DOHH2 (cell line): ENCODE measurements around the gene RTP2.

Source experiments
- H3F3A ChIP-seq: fragments of 200-600 bp; sonication (generic), shearing (Covaris generic); 2 replicates; pipeline ENCODE4 v1.6.0; 2016; ENCODE audit warnings: antibody characterized with exemption, mild to moderate bottlenecking; ENCODE audit not compliant: control insufficient read depth, insufficient read depth
- H3K27ac ChIP-seq: fragments of 200-600 bp; sonication (generic); 2 replicates; pipeline ENCODE4 v1.5.1; 2014; ENCODE audit warnings: low read depth, mild to moderate bottlenecking, low read length, moderate library complexity
- H3K27me3 ChIP-seq: fragments of 200-600 bp; sonication (generic); 2 replicates; pipeline ENCODE4 v1.6.1; 2014; ENCODE audit warnings: mild to moderate bottlenecking, low read length, mixed read lengths; ENCODE audit not compliant: control insufficient read depth
- H3K36me3 ChIP-seq: fragments of 200-600 bp; sonication (generic); 2 replicates; pipeline ENCODE4 v1.6.1; 2014; ENCODE audit warnings: mild to moderate bottlenecking, low read length, moderate library complexity, mixed read lengths; ENCODE audit not compliant: control insufficient read depth
- H3K4me1 ChIP-seq: fragments of 200-600 bp; sonication (generic); 2 replicates; pipeline ENCODE4 v1.6.1; 2014; ENCODE audit warnings: mild to moderate bottlenecking, low read length, mixed read lengths; ENCODE audit not compliant: control insufficient read depth
- H3K4me2 ChIP-seq: fragments of 200-600 bp; sonication (generic); 2 replicates; pipeline ENCODE4 v1.6.0; 2014; ENCODE audit warnings: mild to moderate bottlenecking, low read length, moderate library complexity
- H3K4me3 ChIP-seq: fragments of 200-600 bp; sonication (generic); 2 replicates; pipeline ENCODE4 v1.5.1; 2014; ENCODE audit warnings: mild to moderate bottlenecking, low read length, mixed read lengths
- H3K79me2 ChIP-seq: fragments of 200-600 bp; sonication (generic); 2 replicates; pipeline ENCODE4 v1.6.1; 2014; ENCODE audit warnings: mild to moderate bottlenecking, low read length, mixed read lengths; ENCODE audit not compliant: control insufficient read depth
- H3K9me2 ChIP-seq: fragments of 200-600 bp; sonication (generic); replicated peaks from 2 replicates; pipeline ENCODE4 v1.6.1; 2014; ENCODE audit warnings: mild to moderate bottlenecking, low read length, mixed read lengths; ENCODE audit not compliant: control insufficient read depth
- H3K9me3 ChIP-seq: fragments of 200-600 bp; sonication (generic); 2 replicates; pipeline ENCODE4 v1.6.1; 2014; ENCODE audit warnings: antibody characterized with exemption, low read length, mixed read lengths; ENCODE audit not compliant: control insufficient read depth, insufficient read depth
- H4K20me1 ChIP-seq: fragments of 200-600 bp; sonication (generic); 2 replicates; pipeline ENCODE4 v1.6.0; 2014; ENCODE audit warnings: low read depth, mild to moderate bottlenecking, antibody characterized with exemption, low read length, moderate library complexity; ENCODE audit not compliant: control insufficient read depth, insufficient read depth
- EZH2phosphoT487 ChIP-seq: fragments of 200-600 bp; sonication (generic); IDR thresholded peaks from 2 replicates; pipeline ENCODE4 v1.6.1; 2017; ENCODE audit warnings: borderline replicate concordance, mild to moderate bottlenecking, antibody characterized with exemption, low read length, moderate library complexity, mixed read lengths
- TF ChIP-seq, protein P1 (sequence below): fragments of 200-600 bp; sonication (generic); IDR thresholded peaks from one replicate; pipeline ENCODE4 v1.5.1; 2014; ENCODE audit warnings: antibody characterized with exemption, mild to moderate bottlenecking, low read depth, low read length; ENCODE audit not compliant: poor library complexity, severe bottlenecking

RTP2 gene

DNA sequence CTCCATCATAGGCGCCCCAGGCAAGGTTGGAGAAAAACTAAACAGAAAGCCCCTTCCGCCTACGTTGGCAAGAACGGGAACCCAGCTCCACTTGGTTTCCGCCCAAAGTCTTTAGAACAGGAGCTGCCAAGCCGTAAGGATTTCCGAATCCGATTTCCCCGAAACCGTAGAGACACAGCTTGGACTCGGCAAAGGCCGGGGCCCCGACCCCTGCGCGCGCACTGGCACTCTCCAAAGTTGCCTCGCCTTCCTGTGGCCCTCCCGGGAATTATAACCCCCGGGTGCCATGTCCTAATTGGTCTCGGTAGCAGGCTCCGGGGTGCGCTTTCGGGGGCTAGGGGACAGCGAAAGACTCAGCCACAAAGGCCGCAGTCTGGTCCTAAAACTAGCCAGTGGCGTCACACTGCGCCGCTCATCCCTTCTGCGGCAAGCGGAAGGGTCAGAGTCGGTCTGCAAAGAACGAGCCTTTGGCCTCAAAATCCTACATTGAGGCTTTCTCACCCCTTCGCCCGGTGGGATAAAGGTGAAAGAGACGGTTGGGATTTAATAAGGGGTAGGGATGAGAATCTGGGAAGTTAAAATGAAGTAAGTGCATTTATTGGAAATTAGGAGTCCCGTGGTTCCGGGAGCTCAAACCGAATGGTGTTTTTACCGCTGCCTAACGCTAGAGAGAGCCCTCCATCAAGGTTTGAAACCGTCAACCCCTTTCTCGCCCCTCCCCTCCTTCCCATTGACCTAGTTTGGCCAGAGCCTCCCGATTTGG is 36.2 kb upstream of the RTP2 start:
- peak overlapping the region; percentile 93 for H3K4me2 ChIP-seq
- peak overlapping the region; percentile 89 for H3K27ac ChIP-seq
- H3K79me2 ChIP-seq, result peaks cover 100% of the 10 kb centered on the region
- peaks cover 100% of the 10 kb centered on the region for H3K36me3 ChIP-seq
- H3K9me2 ChIP-seq, result no peaks in the 10 kb centered on the region
- H3F3A ChIP-seq, result peaks cover 58% of the 10 kb centered on the region
- H3K4me1 ChIP-seq, result peaks cover 53% of the 10 kb centered on the region
- peaks cover 60% of the 10 kb centered on the region for H4K20me1 ChIP-seq
- H3K9me3 ChIP-seq, result no peaks in the 10 kb centered on the region
- peak overlapping the region; percentile 80 for H3K4me3 ChIP-seq
- no peak for TF ChIP-seq EZH2phosphoT487
- TF ChIP-seq, protein P1, sequence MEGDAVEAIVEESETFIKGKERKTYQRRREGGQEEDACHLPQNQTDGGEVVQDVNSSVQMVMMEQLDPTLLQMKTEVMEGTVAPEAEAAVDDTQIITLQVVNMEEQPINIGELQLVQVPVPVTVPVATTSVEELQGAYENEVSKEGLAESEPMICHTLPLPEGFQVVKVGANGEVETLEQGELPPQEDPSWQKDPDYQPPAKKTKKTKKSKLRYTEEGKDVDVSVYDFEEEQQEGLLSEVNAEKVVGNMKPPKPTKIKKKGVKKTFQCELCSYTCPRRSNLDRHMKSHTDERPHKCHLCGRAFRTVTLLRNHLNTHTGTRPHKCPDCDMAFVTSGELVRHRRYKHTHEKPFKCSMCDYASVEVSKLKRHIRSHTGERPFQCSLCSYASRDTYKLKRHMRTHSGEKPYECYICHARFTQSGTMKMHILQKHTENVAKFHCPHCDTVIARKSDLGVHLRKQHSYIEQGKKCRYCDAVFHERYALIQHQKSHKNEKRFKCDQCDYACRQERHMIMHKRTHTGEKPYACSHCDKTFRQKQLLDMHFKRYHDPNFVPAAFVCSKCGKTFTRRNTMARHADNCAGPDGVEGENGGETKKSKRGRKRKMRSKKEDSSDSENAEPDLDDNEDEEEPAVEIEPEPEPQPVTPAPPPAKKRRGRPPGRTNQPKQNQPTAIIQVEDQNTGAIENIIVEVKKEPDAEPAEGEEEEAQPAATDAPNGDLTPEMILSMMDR, result peak; percentile 58
- H3K27me3 ChIP-seq, result no peaks in the 10 kb centered on the region

DNA sequence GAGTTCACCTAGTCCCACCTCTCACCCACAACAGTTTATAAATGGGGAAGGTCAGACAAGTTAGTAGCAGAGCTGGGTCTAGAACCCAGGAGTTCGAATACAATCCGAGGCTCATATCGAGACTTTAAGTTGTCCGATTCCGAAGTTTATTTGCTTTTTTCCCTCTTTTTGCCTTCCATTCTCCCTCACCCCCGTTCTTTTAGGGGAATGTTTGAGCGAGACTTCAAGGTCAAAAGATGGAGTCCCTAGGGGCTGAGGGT is 35.6 kb upstream of the RTP2 start:
- Histone ChIP-seq H3K9me2 (no peaks in the 10 kb centered on the region), H3K4me2 (peak overlapping the region; percentile 93), H3K27me3 (no peaks in the 10 kb centered on the region), H3K9me3 (no peaks in the 10 kb centered on the region), H3K4me1 (peaks cover 53% of the 10 kb centered on the region), H3K4me3 (peak overlapping the region; percentile 80), H3F3A (peaks cover 59% of the 10 kb centered on the region), H4K20me1 (peaks cover 65% of the 10 kb centered on the region), H3K36me3 (peaks cover 100% of the 10 kb centered on the region), H3K79me2 (peaks cover 100% of the 10 kb centered on the region), H3K27ac (peak overlapping the region; percentile 89)
- TF ChIP-seq, protein P1, result no peak
- TF ChIP-seq EZH2phosphoT487, result no peak

- TF ChIP-seq, protein P1, result no peak
- TF ChIP-seq EZH2phosphoT487, result no peak
- H3K9me3 ChIP-seq, result no peaks in the 10 kb centered on the region
- peak overlapping the region; percentile 89 for H3K27ac ChIP-seq
- no peaks in the 10 kb centered on the region for H3K9me2 ChIP-seq
- peaks cover 53% of the 10 kb centered on the region for H3K4me1 ChIP-seq
- H3K27me3 ChIP-seq, result no peaks in the 10 kb centered on the region
- H3K4me2 ChIP-seq, result peak overlapping the region; percentile 93
- peaks cover 59% of the 10 kb centered on the region for H3F3A ChIP-seq
- H4K20me1 ChIP-seq, result peaks cover 69% of the 10 kb centered on the region
- H3K36me3 ChIP-seq, result peaks cover 100% of the 10 kb centered on the region
- H3K4me3 ChIP-seq, result peak overlapping the region; percentile 80
- peaks cover 100% of the 10 kb centered on the region for H3K79me2 ChIP-seq
Measured at GRCh38 chr3:187737368-187738070, 35.2 kb upstream of the RTP2 start.
